ENCODE data around the gene NCF4.

DNA sequence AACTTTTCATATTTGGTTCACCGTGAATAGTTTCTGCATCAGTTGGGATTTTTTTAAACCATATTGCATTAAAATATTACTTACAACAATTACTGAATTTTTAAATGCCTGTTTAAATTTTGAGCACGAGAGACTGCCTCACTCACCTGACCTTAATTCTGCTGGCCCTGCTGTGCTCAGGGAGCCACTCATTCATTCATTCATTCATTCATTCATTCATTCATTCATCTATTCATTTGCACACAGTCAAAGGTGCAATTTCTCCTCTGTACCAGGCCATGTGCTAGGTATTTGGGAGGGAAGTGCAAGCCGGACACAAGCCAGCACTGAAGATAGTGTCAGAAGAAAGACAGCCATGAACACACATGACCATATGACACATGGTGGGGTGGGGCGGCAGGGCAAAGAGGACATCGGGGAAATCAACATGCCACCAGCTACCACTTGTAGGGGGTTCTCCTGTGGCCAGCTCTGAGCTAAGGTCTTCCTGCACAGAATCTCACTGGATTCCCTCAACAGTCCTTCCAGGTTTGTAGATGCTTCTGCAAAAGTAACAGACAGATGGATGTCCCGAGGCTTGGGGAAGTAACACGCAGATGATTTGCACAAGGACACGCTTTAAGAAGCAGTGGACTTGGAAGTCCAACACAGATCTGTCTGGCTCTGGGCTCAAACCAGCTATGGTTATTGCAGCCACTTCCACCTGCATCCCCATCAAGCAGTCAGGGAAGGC lies 52.1 kb downstream of the NCF4 start:
- no peak for TF ChIP-seq ZNF548 (tag by site-specific recombination; IDR thresholded peaks at IDR 0.05)
- TF ChIP-seq, protein P1, sequence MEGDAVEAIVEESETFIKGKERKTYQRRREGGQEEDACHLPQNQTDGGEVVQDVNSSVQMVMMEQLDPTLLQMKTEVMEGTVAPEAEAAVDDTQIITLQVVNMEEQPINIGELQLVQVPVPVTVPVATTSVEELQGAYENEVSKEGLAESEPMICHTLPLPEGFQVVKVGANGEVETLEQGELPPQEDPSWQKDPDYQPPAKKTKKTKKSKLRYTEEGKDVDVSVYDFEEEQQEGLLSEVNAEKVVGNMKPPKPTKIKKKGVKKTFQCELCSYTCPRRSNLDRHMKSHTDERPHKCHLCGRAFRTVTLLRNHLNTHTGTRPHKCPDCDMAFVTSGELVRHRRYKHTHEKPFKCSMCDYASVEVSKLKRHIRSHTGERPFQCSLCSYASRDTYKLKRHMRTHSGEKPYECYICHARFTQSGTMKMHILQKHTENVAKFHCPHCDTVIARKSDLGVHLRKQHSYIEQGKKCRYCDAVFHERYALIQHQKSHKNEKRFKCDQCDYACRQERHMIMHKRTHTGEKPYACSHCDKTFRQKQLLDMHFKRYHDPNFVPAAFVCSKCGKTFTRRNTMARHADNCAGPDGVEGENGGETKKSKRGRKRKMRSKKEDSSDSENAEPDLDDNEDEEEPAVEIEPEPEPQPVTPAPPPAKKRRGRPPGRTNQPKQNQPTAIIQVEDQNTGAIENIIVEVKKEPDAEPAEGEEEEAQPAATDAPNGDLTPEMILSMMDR (tag by site-specific recombination; IDR thresholded peaks at IDR 0.05): no peak
- no peak for TF ChIP-seq ZNF785 (tag by site-specific recombination; IDR thresholded peaks at IDR 0.05)
- TF ChIP-seq, protein P2, sequence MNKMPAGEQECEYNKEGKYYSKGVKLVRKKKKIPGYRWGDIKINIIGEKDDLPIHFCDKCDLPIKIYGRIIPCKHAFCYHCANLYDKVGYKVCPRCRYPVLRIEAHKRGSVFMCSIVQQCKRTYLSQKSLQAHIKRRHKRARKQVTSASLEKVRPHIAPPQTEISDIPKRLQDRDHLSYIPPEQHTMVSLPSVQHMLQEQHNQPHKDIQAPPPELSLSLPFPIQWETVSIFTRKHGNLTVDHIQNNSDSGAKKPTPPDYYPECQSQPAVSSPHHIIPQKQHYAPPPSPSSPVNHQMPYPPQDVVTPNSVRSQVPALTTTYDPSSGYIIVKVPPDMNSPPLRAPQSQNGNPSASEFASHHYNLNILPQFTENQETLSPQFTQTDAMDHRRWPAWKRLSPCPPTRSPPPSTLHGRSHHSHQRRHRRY (tag by site-specific recombination; IDR thresholded peaks at IDR 0.05): no peak
- TF ChIP-seq, protein P3, sequence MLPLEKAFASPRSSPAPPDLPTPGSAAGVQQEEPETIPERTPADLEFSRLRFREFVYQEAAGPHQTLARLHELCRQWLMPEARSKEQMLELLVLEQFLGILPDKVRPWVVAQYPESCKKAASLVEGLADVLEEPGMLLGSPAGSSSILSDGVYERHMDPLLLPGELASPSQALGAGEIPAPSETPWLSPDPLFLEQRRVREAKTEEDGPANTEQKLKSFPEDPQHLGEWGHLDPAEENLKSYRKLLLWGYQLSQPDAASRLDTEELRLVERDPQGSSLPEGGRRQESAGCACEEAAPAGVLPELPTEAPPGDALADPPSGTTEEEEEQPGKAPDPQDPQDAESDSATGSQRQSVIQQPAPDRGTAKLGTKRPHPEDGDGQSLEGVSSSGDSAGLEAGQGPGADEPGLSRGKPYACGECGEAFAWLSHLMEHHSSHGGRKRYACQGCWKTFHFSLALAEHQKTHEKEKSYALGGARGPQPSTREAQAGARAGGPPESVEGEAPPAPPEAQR (tag by site-specific recombination; IDR thresholded peaks at IDR 0.05): no peak
- TF ChIP-seq, protein P4, sequence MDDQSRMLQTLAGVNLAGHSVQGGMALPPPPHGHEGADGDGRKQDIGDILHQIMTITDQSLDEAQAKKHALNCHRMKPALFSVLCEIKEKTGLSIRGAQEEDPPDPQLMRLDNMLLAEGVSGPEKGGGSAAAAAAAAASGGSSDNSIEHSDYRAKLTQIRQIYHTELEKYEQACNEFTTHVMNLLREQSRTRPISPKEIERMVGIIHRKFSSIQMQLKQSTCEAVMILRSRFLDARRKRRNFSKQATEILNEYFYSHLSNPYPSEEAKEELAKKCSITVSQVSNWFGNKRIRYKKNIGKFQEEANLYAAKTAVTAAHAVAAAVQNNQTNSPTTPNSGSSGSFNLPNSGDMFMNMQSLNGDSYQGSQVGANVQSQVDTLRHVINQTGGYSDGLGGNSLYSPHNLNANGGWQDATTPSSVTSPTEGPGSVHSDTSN (CRISPR knock-in tag; IDR thresholded peaks at IDR 0.05): no peak

Measured in HEK293 (cell line).